ENCODE data around the gene EMP1.
"Not testable (repeated sequence)": the region's sequence is repeated elsewhere in the genome, so short reads cannot be mapped to it uniquely, and the experiment has no call there.

The EMP1 gene

DNA sequence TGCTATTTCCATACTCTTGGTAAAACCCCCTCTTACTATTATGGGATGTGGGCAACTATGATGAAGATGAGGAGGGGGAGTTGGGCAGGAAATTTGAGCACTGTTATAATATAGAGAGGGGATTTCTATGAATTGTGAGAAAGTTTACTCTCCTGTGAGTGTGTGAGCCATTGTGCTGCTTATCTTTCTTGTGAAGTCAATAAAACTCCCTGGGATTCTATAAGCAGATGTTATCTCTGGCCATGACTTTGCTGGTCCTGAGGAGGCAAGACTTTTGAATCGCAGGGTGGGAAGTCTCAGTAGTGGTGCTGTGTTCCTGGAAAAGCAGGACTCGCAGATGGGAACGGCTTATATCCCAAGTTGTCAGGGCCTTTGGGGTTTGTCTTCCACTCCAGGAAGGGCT, 62.2 kb downstream of the EMP1 start:
- Mint-ChIP-seq H3K27ac (no peak overlapping the region), H3K36me3 (ENCODE audit: low read depth) (no peaks in the 10 kb centered on the region), H3K9me3 (no peaks in the 10 kb centered on the region), H3K27me3 (ENCODE audit: low read depth) (no peaks in the 10 kb centered on the region), H3K4me3 (no peak overlapping the region), H3K4me1 (ENCODE audit: low read depth) (peaks cover 4% of the 10 kb centered on the region)

- H3K4me1 Mint-ChIP-seq (ENCODE audit: low read depth) = not testable (repeated sequence)
These were observed 63.1 kb downstream of the EMP1 start for GRCh38 chr12:13259625-13260024.

GRCh38 chr12:13267826-13268225, 71.3 kb downstream of the EMP1 start:
- H3K36me3 Mint-ChIP-seq (ENCODE audit: low read depth); H3K27ac Mint-ChIP-seq; H3K9me3 Mint-ChIP-seq; H3K4me3 Mint-ChIP-seq; H3K27me3 Mint-ChIP-seq (ENCODE audit: low read depth); H3K4me1 Mint-ChIP-seq (ENCODE audit: low read depth): not testable (repeated sequence)

More at GRCh38 chr12:13259625-13260024, 63.1 kb downstream of the EMP1 start:
- not testable (repeated sequence) for H3K27me3 Mint-ChIP-seq (ENCODE audit: low read depth); H3K9me3 Mint-ChIP-seq; H3K27ac Mint-ChIP-seq; H3K4me3 Mint-ChIP-seq; H3K36me3 Mint-ChIP-seq (ENCODE audit: low read depth)

- Mint-ChIP-seq H3K27ac (no peak overlapping the region), H3K27me3 (ENCODE audit: low read depth) (peaks cover 9% of the 10 kb centered on the region), H3K36me3 (ENCODE audit: low read depth) (no peaks in the 10 kb centered on the region), H3K4me1 (ENCODE audit: low read depth) (no peaks in the 10 kb centered on the region), H3K9me3 (no peaks in the 10 kb centered on the region), H3K4me3 (no peak overlapping the region)
These were observed 72.1 kb downstream of the EMP1 start for GRCh38 chr12:13268581-13268980.

Measured in T-helper 1 cell treated with Interleukin-12 subunit alpha and Interleukin-12 subunit beta and Interleukin-4 antibody, amounts not matched to agents 30 μg/mL and 1 μg/mL, for 36 hours (primary cell).